ENCODE data around the gene RAB36.
A peak's percentile ranks its signal among the peaks of the same experiment; 100 is the strongest.

RAB36 gene, protein sequence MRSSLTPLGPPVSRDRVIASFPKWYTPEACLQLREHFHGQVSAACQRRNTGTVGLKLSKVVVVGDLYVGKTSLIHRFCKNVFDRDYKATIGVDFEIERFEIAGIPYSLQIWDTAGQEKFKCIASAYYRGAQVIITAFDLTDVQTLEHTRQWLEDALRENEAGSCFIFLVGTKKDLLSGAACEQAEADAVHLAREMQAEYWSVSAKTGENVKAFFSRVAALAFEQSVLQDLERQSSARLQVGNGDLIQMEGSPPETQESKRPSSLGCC
- total RNA-seq: 1.9 to 2.2 reads per million in 2 donors

GRCh38 chr22:23144932-23145877 is at the start of gene RAB36:
Gene RAB36, plus strand, starts transcription at chr22:23145477. Its CDS starts 1,140 bp downstream, at chr22:23146617.
- peak; percentile 93 for DNase-seq

DNA sequence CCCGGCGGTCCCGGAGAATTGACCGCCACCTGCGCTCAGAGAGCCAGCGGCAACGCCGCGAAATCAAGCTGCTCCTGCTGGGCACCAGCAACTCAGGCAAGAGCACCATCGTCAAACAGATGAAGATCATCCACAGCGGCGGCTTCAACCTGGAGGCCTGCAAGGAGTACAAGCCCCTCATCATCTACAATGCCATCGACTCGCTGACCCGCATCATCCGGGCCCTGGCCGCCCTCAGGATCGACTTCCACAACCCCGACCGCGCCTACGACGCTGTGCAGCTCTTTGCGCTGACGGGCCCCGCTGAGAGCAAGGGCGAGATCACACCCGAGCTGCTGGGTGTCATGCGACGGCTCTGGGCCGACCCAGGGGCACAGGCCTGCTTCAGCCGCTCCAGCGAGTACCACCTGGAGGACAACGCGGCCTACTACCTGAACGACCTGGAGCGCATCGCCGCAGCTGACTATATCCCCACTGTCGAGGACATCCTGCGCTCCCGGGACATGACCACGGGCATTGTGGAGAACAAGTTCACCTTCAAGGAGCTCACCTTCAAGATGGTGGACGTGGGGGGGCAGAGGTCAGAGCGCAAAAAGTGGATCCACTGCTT is 49.4 kb upstream of the RAB36 start:
- no peak for DNase-seq

DNA sequence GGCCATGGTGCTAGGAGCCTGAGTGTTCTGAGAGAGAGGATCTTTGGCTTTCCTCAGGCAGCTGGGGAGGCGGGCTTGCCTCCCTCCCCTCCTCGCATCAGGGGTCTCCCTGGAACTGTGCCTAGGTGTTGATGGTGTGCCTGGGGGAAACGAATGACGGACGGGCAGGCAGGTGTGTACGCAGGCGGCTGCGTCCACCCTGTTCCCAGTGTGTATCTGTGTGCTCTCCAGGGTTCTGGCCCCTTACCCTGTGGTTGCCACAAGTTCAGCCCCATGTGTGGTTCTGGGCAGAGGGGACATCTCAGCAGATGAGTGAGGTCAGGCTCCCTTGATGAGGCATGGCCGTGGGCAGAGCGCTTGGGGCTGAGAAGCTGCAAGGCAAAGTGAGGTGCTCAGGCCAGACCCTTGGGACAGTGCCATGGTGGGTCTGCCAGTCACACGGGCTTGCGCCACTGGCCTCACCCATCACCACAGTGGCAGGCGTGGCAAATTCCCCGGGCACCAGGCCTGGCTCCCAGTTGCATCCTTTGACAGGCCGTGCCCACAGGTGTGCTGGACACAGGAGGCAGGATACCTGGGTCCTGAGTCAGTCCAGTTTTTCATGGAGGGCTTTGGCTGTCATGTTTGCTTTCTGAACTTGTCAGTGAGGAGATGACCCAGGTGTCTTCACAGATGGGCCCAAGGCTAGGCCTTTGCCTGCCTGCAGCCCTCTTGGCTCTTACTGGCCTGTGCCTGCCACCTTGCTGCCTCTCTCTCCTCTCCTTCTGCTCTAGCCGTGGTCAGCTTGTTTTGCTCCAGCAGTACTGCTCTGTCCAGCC is 47.7 kb upstream of the RAB36 start:
- no peak for DNase-seq

- no peak for DNase-seq
Observed at GRCh38 chr22:23098230-23098705, 47.0 kb upstream of the RAB36 start.

- no peak for DNase-seq
Observed at GRCh38 chr22:23098718-23099530, 46.4 kb upstream of the RAB36 start.

- DNase-seq: no peak
Observed at GRCh38 chr22:23099531-23099804, 45.8 kb upstream of the RAB36 start.

DNA sequence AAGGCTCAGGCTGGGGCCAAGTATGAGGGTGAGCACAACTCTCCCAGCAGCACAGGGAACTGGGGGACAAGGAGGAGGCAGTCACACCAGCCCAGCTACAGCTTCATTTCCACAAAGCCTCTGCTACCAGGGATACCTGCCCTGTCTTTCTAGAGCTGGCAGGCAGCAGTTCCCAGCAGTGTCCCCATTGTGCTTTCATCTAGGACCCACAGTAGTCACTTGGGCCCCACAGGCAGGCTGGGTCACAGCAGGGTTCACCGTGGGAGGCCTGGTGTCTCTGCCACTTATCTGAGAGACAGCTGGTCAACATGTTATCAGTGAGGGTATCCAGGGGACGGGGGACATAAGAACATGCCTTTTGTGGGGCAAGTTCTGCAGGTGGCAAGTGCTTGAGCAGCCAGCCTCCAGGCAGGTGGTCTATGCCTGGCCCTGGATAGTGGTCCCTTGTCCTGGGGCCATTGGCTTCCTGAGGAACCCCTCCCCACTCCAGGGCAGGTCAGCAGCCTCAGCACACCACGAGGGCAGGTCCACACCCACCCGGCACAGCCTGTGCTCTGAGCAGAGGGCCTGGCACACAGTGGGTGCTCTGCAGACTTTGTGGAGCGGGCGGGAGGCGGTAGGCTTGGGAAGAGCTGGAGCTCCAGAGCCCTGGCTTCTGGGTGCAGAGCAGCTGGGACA is 45.0 kb upstream of the RAB36 start:
- no peak for DNase-seq

DNA sequence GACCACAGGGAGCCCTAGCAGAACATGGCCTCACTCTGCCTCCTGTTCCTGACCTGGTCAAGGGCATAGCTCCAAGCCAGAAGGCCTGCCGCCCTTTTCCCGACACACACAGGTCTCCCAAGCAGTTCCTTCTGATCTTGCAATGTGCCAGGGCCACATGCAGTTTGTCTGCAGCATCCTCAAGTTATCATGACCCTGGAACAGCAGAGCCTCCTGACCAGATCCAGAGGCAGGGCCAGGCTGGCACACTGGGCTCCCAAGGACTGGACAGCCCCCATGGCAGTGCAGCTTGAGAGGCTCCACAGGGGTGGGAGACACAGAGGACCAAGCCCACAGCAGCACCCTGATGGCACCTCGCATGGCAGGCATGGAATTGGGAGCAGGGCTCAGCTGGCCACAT is 43.8 kb upstream of the RAB36 start:
- no peak for DNase-seq

GRCh38 chr22:23102002-23102655 is 43.1 kb upstream of the RAB36 start:
- no peak for DNase-seq

DNA sequence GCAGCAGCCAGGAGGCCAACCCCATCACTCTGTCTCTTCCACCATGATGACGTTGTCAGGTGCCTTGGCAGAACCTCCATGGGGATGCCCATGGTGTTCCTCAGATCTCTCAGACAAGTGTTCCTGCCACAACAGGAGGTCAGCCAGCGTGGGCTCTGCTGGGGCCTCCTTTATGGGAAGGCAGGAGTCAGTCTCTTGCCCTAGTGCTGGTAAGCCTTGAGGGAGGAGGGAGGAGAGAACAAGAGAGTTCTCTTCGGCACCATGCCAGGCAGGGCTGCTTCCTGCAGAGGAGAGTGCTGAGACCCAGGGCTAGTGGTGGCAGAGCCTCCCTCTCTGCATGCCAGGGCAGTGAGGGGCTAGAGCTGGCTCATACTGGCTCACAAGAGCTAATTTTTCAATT is 42.5 kb upstream of the RAB36 start:
- no peak for DNase-seq

GRCh38 chr22:23103199-23103954 is 41.9 kb upstream of the RAB36 start:
- no peak for DNase-seq

- DNase-seq: no peak
Observed at GRCh38 chr22:23104187-23104971, 40.9 kb upstream of the RAB36 start.

DNA sequence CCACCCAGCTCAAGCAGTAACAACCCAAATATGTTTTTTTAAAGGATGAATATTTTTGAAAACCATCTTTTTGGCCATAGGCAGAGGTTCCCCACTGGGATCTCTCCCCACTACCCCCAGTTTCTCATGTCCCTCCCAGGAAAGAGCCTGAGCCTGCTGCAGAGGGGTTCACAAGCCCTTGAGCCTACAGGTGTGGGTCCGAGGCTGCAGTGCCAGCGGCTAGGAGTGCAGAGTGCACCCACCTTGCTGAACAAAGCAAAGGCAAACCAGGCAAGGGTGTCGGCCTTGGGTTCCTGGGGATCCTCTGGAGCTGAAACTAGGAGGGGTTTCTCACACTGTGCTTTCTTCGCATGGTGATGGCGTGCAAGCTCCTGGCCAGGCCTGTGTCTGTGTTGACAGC is 40.0 kb upstream of the RAB36 start:
- no peak for DNase-seq

DNA sequence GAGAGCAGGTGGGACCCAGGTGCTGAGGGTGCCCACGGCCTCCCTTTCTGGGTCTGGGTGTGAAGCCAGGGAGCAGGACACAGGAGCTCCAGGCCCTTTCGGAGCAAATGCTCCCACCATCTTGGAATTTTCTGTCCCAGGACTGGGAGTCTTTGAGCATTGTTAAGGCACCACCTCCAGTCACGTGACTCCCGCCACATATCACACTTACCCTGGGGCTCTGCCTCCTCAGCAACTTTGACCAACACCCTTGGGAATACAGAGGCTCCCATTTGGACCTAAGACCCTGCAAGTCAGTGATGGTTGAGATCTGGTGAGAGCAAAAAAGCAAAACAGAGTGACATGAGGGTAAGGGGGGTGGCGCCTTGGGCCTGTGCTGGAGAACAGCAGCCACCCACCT is 39.4 kb upstream of the RAB36 start:
- DNase-seq: no peak

GRCh38 chr22:23106344-23106743 is 38.9 kb upstream of the RAB36 start:
- no peak for DNase-seq

GRCh38 chr22:23106906-23107367 is 38.3 kb upstream of the RAB36 start:
- DNase-seq: no peak

DNA sequence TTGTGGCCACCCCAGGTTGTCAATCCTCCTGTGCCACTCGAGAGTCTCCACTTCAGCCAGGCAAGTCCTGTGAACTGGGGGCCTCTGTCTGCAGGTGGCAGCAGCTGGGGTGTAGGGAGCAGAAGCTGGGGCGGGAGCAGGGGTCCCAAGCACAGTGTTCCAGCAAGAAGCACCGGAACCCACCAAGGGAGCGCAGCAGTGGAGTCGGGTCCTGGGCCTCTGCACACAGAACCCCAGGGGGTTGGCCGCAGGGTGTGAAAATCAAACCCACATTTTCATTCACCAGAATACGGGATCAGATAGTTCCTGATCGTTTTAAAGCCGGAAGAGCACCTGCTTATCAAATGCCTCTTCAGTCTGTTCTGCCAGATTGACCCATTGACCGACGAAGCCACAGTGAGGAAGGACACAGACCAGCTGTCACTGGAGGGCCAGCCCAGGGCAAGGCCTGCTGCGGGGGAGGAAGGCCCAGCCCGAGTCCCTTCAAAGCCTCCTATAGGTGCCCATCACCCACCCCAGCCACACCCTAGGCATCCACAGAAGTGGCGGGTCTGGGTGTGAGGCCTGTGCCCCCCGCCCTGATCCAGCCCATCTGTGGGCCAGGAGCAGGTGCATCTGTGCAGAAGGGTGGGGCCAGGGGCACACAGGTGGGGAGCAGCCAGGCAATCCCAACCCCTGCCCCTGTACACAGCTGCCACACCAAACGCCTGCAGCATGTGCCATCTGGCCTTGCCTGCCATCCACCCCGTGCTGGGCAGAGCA is 37.6 kb upstream of the RAB36 start:
- DNase-seq: no peak

All from T-helper 9 cell (primary cell).